Smooth muscle cell of trachea (primary cell): ENCODE data around the gene ZNF692. TPM values are rescaled to one million over a fixed set of nuclear protein-coding genes. Genes with fewer than 3 reads are reported as not detected.

Experiments
- total RNA-seq: library from RNA; depleted of rRNA; stranded (reverse); fragments of >200 nt; gene quantifications from 2 replicates; pipeline ENCODE4 v1.2.1, GENCODE V29; 2014

ZNF692 gene
- 15.3 and 18.4 TPM in 2 replicates for total RNA-seq

DNA sequence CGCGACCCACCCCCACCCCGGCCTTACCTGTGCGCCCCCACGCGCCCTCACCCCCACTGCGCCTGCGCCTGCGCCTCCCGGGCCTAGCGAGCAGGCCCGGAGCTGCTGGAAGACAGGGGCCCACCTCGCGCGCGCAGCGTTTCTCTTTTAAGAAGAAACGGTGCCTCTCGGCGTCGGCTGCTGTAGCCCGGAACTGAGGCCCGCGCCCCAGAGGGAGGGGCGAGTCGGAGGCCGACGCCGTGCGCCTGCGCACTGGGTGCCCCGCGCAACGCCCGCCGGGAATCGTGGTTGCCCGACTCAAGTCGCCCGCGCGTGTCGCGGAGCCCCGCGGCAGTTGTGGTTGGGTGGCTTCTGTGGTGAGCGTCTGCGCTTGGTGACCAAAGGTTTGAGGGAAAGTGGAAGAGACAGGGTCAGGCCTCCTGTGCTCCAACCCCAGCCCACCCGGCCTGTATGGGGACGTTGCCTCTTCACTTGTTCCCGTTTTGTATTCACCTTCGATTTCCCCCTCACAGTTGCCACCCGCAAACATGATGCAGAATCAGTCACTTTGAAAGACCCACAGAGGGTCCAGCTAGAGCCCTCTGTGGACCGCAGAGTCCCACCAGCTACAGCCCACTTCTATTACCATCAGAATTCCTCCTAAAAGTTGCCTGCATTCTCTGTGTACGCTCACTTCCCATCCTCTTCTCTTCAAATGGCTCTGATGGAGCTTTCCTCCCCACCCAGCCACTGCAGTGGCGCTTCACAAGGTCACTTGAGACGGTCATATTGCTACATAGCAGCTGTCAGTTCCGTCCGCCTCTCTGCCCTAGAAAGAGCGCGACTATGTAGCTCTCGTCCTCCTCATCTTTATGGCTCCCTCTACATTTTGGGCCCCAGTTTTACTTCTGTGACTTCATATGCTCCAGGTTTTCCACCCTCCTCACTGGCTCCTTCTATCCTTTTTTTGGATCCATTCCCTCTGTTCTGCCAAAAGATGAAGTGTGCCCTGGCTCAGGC, at the start of gene ZNF692:
Gene ZNF692 (minus strand): TSS at position 195 of the 999 bp plus-strand sequence. CDS start 776 bp downstream, outside the sequence.

GRCh38 chr1:248906009-248906752, 47.3 kb upstream of the ZNF692 start, which contains the start of gene PGBD2:
Gene PGBD2, plus strand, starts transcription at chr1:248906235. Its CDS starts 7,628 bp downstream, at chr1:248913863.

GRCh38 chr1:248837781-248838356, 21.0 kb downstream of the ZNF692 start, which contains the start of gene ZNF672:
Gene ZNF672, plus strand, starts transcription at chr1:248838224. Its CDS starts 9,051 bp downstream, at chr1:248847275.

DNA sequence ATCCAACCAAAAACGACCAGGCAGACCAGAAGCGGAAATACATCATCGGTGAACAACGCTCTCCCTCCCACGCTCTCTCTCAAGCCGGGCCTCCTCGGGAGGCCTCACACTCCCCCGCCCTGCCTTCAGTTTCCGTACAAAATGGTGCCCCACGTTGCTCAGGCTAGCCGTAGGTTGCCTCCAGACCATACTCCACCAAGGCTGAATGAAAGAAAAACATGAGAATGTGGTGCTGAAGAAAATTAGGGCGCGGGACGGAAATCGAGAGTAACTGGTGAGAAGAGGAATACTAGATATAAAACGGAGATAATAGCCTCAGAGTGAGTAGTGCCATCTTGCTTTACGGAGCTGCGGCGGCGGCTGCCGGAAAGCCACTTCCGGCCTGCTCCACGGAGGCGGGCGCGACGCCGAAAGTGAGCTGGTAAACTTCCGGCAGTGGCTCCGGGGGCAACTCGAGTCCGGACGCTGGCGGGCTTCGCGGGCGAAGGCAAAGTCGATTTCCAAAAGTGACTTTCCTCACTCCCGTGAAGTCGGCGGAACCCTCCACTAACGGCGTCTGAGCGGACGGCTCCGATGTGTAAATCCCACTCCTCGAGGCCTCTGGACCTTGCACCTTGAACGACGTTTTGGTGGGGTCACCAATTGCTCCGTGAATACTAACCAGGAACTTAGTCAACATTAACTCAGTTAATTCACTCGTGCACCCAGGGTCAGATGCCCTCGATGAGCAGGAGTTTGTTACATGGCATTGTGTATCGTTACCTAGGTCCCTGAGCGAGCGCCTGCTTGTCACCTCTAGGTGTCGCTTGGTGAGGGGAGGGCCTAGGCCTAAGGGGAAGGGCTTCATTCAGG, 32.8 kb downstream of the ZNF692 start, which contains the start of gene SH3BP5L:
Gene SH3BP5L (minus strand): TSS at position 7 of the 852 bp plus-strand sequence. CDS start 980 bp downstream, outside the sequence.

Other genes starting within 250 kb of the ZNF692 start
- gene OR2T11, start 224.0 kb downstream of the ZNF692 start, total RNA-seq = not detected in 2 replicates
- not detected in 2 replicates for gene OR2T35, start 213.8 kb downstream of the ZNF692 start, total RNA-seq
- gene OR2T27, start 203.6 kb downstream of the ZNF692 start, total RNA-seq = not detected in 2 replicates
- gene OR14I1, start 156.3 kb downstream of the ZNF692 start, total RNA-seq = not detected in 2 replicates
- not detected in 2 replicates for gene LYPD8, start 103.3 kb downstream of the ZNF692 start, total RNA-seq
- 24.0 and 27.6 TPM in 2 replicates for gene SH3BP5L, start 33.2 kb downstream of the ZNF692 start, total RNA-seq
- gene ZNF672, start 20.9 kb downstream of the ZNF692 start, total RNA-seq = 11.6 and 23.0 TPM in 2 replicates
- gene PGBD2, start 47.1 kb upstream of the ZNF692 start, total RNA-seq = 6.0 and 6.1 TPM in 2 replicates